Activated naive CD8-positive, alpha-beta T cell treated with anti-CD3 and anti-CD28 coated beads for 36 hours (primary cell): ENCODE measurements around the gene PAAF1. TPM values are rescaled to one million over a fixed set of nuclear protein-coding genes. Genes with fewer than 3 reads are reported as not detected.
"Not testable (repeated sequence)": the region's sequence is repeated elsewhere in the genome, so short reads cannot be mapped to it uniquely, and the experiment has no call there.

ENCODE experiments used
- DNase-seq: peaks from one replicate; pipeline ENCODE4 v3.0.0; 2021
- H3K27ac Mint-ChIP-seq: one replicate; pipeline ENCODE4 v1.8.0; 2022; ENCODE audit warnings: mild to moderate bottlenecking, moderate library complexity, mixed read lengths
- H3K27me3 Mint-ChIP-seq: one replicate; pipeline ENCODE4 v1.8.0; 2022; ENCODE audit warnings: mild to moderate bottlenecking, mixed read lengths
- H3K36me3 Mint-ChIP-seq: one replicate; pipeline ENCODE4 v1.8.0; 2021; ENCODE audit warnings: mild to moderate bottlenecking, mixed read lengths
- H3K4me1 Mint-ChIP-seq: one replicate; pipeline ENCODE4 v1.8.0; 2021; ENCODE audit warnings: mixed read lengths
- H3K4me3 Mint-ChIP-seq: one replicate; pipeline ENCODE4 v1.8.0; 2022; ENCODE audit warnings: mild to moderate bottlenecking, moderate library complexity, mixed read lengths
- H3K9me3 Mint-ChIP-seq: one replicate; pipeline ENCODE4 v1.8.0; 2022; ENCODE audit warnings: mixed read lengths
- total RNA-seq, 2 experiments: library from RNA; stranded (reverse); gene quantifications; one replicate each; pipeline ENCODE4 v1.2.3, GENCODE V29; 2021

PAAF1 gene
- total RNA-seq, 2 experiments from 2014 or later, result 33.6 to 33.8 TPM

GRCh38 chr11:73913472-73913871 lies 36.7 kb downstream of the PAAF1 start:
- DNase-seq, result no peak
- H3K9me3 Mint-ChIP-seq, result no peaks in the 10 kb centered on the region
- peaks cover 3% of the 10 kb centered on the region for H3K4me1 Mint-ChIP-seq
- H3K27me3 Mint-ChIP-seq, result no peaks in the 10 kb centered on the region
- H3K27ac Mint-ChIP-seq, result no peak overlapping the region
- H3K4me3 Mint-ChIP-seq, result no peak overlapping the region
- peaks cover 8% of the 10 kb centered on the region for H3K36me3 Mint-ChIP-seq

DNA sequence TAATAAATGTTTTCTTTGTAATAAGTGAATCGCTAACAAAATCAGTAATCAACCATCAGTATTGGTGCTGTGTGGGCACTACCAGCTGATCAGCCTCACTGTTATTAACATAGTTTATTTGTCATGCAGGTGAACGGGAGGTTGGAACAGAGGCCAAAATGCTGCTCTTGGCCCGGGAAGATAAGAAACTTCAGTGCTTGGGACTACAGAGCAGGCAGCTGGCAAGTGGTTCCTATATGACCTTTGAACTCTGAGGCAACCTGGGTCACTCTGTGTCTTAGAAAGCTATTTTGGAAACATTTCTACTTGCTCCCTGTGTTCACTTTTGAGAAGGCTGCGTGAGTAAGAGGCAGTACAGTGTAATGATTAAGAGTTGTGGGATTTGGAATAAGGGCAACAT lies 37.5 kb downstream of the PAAF1 start:
- peaks cover 3% of the 10 kb centered on the region for H3K4me1 Mint-ChIP-seq
- no peaks in the 10 kb centered on the region for H3K9me3 Mint-ChIP-seq
- peaks cover 8% of the 10 kb centered on the region for H3K36me3 Mint-ChIP-seq
- DNase-seq, result no peak
- no peaks in the 10 kb centered on the region for H3K27me3 Mint-ChIP-seq
- H3K27ac Mint-ChIP-seq, result no peak overlapping the region
- no peak overlapping the region for H3K4me3 Mint-ChIP-seq

DNA sequence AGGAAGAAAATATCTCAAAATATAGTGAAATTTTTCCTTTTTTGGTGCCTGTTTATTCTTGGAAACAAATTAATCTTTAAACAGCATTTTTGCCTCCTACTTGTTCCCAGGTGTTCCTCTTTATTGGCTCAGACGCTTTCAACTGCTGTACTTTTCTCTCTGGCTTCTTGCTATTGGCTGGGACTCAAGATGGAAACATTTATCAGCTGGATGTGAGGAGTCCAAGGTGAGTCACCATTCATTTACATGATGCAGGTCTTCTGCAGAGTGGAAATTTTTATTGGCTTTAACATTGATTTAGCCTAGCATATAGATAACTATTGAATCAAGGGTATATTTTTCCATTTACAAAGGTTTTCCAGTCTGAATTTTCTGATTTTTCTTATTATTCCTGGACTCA lies 39.6 kb downstream of the PAAF1 start:
- no peak for DNase-seq
- no peaks in the 10 kb centered on the region for H3K9me3 Mint-ChIP-seq
- H3K27ac Mint-ChIP-seq, result no peak overlapping the region

DNA sequence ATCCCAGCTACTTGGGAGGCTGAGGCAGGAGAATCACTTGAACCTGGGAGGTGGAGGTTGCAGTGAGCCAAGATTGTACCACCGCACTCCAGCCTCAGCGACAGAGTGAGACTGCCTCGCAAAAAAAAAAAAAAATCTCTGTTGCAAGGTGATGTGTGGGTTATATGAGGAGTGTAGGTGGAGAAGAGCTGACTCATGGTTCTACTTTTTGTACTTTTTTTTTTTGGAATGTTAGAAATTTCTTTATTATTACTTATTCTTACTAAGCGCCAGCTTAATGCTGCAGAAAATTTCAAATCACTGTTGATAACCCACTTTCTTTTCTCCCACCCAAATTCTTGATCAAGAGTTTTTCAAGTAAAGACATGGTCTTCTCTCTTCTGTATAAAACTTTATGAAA lies 44.4 kb downstream of the PAAF1 start:
- H3K4me3 Mint-ChIP-seq, result no peak overlapping the region
- no peak for DNase-seq
- H3K4me1 Mint-ChIP-seq, result peaks cover 3% of the 10 kb centered on the region
- H3K27ac Mint-ChIP-seq, result no peak overlapping the region
- peaks cover 7% of the 10 kb centered on the region for H3K36me3 Mint-ChIP-seq
- no peaks in the 10 kb centered on the region for H3K27me3 Mint-ChIP-seq
- no peaks in the 10 kb centered on the region for H3K9me3 Mint-ChIP-seq

More for the DNA sequence above, 39.6 kb downstream of the PAAF1 start:
- Mint-ChIP-seq H3K4me3 (no peak overlapping the region), H3K36me3 (peaks cover 6% of the 10 kb centered on the region), H3K27me3 (no peaks in the 10 kb centered on the region), H3K4me1 (peaks cover 3% of the 10 kb centered on the region)

- H3K27me3 Mint-ChIP-seq, result no peaks in the 10 kb centered on the region
- peaks cover 9% of the 10 kb centered on the region for H3K36me3 Mint-ChIP-seq
- DNase-seq, result no peak
- no peaks in the 10 kb centered on the region for H3K4me1 Mint-ChIP-seq
- no peaks in the 10 kb centered on the region for H3K9me3 Mint-ChIP-seq
- no peak overlapping the region for H3K27ac Mint-ChIP-seq
- no peak overlapping the region for H3K4me3 Mint-ChIP-seq
Measured at GRCh38 chr11:73929388-73929787, 52.6 kb downstream of the PAAF1 start.

- Mint-ChIP-seq H3K27ac (no peak overlapping the region), H3K36me3 (peaks cover 9% of the 10 kb centered on the region), H3K4me3 (no peak overlapping the region), H3K9me3 (no peaks in the 10 kb centered on the region), H3K4me1 (no peaks in the 10 kb centered on the region), H3K27me3 (no peaks in the 10 kb centered on the region)
- DNase-seq, result no peak
Measured at GRCh38 chr11:73931039-73931645, 54.3 kb downstream of the PAAF1 start.

DNA sequence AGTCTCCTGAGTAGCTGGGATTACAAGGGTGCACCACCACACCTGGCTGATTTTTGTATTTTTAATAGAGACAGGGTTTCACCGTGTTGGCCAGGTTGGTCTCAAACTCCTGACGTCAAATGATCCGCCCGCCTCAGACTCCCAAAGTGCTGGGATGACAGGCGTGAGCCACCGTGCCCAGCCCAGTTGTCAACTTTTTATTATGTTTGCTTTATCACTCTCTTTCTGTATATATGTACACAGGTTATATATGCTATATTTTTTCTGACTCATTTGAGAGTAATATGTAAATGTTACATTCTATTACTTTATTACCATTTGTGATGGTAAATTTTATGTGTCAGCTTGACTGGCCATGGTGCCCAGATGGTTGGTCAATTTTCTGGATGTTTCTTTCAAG lies 55.2 kb downstream of the PAAF1 start:
- Mint-ChIP-seq H3K36me3 (peaks cover 11% of the 10 kb centered on the region), H3K27ac (no peak overlapping the region), H3K27me3 (no peaks in the 10 kb centered on the region), H3K9me3 (no peaks in the 10 kb centered on the region), H3K4me3 (no peak overlapping the region), H3K4me1 (no peaks in the 10 kb centered on the region)
- no peak for DNase-seq

DNA sequence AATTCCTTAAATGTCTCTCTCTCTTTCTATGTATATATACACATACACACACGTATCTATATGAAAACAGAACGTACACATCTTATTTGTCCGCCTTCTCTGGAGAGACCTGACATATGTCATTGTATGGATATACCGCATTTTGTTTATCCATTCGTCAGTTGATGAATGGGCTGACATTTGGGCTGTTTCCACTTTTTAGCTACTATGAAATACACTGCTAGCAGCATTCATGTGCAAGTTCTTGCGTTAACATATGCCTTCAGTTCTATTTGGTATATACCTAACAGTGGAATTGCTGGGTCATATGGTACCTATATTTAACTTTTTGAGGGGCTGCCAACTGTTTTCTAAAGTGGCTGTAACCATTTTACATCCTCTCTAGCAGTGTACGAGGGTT lies 56.0 kb downstream of the PAAF1 start:
- no peak overlapping the region for H3K27ac Mint-ChIP-seq
- no peaks in the 10 kb centered on the region for H3K9me3 Mint-ChIP-seq
- H3K27me3 Mint-ChIP-seq, result no peaks in the 10 kb centered on the region
- no peak overlapping the region for H3K4me3 Mint-ChIP-seq
- no peak for DNase-seq
- H3K36me3 Mint-ChIP-seq, result peaks cover 10% of the 10 kb centered on the region
- no peaks in the 10 kb centered on the region for H3K4me1 Mint-ChIP-seq

DNA sequence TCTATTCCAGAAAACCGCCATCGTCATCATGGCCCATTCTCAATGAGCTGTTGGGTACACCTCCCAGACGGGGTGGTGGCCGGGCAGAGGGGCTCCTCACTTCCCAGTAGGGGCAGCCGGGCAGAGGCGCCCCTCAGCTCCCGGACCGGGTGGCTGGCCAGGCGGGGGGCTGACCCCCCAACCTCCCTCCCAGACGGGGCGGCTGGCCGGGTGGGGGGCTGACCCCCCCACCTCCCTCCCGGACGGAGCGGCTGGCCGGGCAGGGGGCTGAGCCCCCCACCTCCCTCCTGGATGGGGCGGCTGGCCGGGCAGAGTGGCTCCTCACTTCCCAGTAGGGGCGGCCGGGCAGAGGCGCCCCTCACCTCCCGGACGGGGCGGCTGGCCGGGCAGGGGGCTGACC lies 59.2 kb downstream of the PAAF1 start:
- H3K9me3 Mint-ChIP-seq, DNase-seq: not testable (repeated sequence)

GRCh38 chr11:73939096-73939495 lies 62.3 kb downstream of the PAAF1 start:
- Mint-ChIP-seq H3K4me1 (no peaks in the 10 kb centered on the region), H3K27ac (no peak overlapping the region), H3K27me3 (no peaks in the 10 kb centered on the region), H3K4me3 (no peak overlapping the region), H3K9me3 (peaks cover 8% of the 10 kb centered on the region), H3K36me3 (peaks cover 21% of the 10 kb centered on the region)
- DNase-seq, result no peak

More for the DNA sequence above, 59.2 kb downstream of the PAAF1 start:
- H3K4me1 Mint-ChIP-seq, H3K27ac Mint-ChIP-seq, H3K27me3 Mint-ChIP-seq, H3K4me3 Mint-ChIP-seq: not testable (repeated sequence)
- peaks cover 20% of the 10 kb centered on the region for H3K36me3 Mint-ChIP-seq

GRCh38 chr11:73940801-73941570 lies 64.2 kb downstream of the PAAF1 start:
- Mint-ChIP-seq H3K4me1 (no peaks in the 10 kb centered on the region), H3K9me3 (peaks cover 8% of the 10 kb centered on the region), H3K4me3 (no peak overlapping the region), H3K27me3 (no peaks in the 10 kb centered on the region), H3K36me3 (peaks cover 21% of the 10 kb centered on the region), H3K27ac (no peak overlapping the region)
- no peak for DNase-seq

DNA sequence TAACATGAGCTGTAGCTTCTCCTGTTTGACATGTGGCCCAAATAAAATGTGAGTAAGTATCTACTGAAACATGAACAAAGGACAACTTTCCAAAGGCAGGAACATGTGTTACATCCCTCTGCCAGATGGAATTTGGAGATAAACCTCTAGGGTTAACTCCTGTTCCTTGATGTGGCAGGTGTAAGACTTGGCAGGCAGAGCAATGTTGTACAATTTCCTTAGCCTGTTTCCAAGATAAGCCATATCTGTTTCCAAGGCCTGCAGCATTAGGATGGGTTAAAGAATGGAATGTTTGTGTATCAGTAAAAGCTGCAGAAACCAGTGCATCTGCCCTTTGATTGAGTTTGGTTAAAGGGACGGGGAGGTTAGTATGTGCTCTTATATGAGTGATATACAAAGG lies 65.2 kb downstream of the PAAF1 start:
- no peaks in the 10 kb centered on the region for H3K4me1 Mint-ChIP-seq
- no peaks in the 10 kb centered on the region for H3K27me3 Mint-ChIP-seq
- DNase-seq, result no peak
- no peak overlapping the region for H3K4me3 Mint-ChIP-seq
- H3K27ac Mint-ChIP-seq, result no peak overlapping the region
- peaks cover 25% of the 10 kb centered on the region for H3K36me3 Mint-ChIP-seq
- H3K9me3 Mint-ChIP-seq, result peaks cover 8% of the 10 kb centered on the region

DNA sequence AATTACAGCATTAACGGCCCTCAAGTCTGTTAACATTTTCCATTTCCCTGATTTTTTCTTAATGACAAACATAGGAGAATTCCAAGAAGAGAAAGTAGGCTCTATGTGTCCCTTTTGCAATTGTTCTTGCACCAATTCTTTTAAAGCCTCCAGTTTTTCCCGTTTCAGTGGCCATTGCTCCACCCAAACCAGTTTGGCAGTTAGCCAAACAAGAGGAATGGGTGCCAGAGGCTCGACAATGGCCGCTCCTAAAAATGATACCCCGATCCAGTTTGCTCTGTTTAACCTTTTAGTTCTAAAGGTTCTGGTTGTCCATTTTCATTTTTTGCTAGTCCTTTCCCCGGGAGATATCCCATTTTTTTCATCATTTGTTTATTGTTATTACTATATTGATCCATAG lies 67.3 kb downstream of the PAAF1 start:
- no peak for DNase-seq
- H3K27ac Mint-ChIP-seq, result no peak overlapping the region
- H3K4me1 Mint-ChIP-seq, result no peaks in the 10 kb centered on the region
- peaks cover 4% of the 10 kb centered on the region for H3K9me3 Mint-ChIP-seq
- peaks cover 17% of the 10 kb centered on the region for H3K36me3 Mint-ChIP-seq
- no peaks in the 10 kb centered on the region for H3K27me3 Mint-ChIP-seq
- no peak overlapping the region for H3K4me3 Mint-ChIP-seq

GRCh38 chr11:73944901-73945300 lies 68.1 kb downstream of the PAAF1 start:
- Mint-ChIP-seq H3K36me3 (peaks cover 14% of the 10 kb centered on the region), H3K4me3 (no peak overlapping the region), H3K4me1 (no peaks in the 10 kb centered on the region), H3K27me3 (no peaks in the 10 kb centered on the region), H3K9me3 (peaks cover 4% of the 10 kb centered on the region), H3K27ac (no peak overlapping the region)
- DNase-seq, result no peak

DNA sequence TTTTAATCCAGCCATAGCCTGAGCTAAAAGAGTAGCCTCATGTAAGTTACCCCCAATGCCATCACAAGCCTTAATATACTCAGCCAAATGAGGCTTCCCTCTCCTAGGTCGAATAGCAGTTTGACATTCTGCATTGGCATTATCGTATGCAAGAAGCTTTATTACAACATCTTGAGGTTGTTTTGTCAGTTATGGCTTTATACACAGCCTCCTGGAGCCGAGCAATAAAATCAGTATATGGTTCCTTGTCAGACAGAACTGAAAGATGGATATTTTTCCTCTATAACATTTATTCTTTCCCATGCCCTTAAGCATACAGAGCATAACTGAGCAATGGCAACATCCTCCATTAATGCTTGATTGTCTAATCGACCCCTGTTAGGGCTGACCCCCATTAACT lies 68.6 kb downstream of the PAAF1 start:
- DNase-seq, result no peak
- peaks cover 4% of the 10 kb centered on the region for H3K9me3 Mint-ChIP-seq
- H3K27me3 Mint-ChIP-seq, result no peaks in the 10 kb centered on the region
- no peak overlapping the region for H3K27ac Mint-ChIP-seq
- peaks cover 14% of the 10 kb centered on the region for H3K36me3 Mint-ChIP-seq
- H3K4me3 Mint-ChIP-seq, result no peak overlapping the region
- no peaks in the 10 kb centered on the region for H3K4me1 Mint-ChIP-seq
